NCI-H345 treated with DMSO at 0.1 percent for 48 hours (cell line): Measurements from ENCODE around the gene GLI1.
"Not testable (repeated sequence)": the region's sequence is repeated elsewhere in the genome, so short reads cannot be mapped to it uniquely, and the experiment has no call there.

Experiments used
- DNase-seq: peaks from one replicate; lab custom pipeline; 2025; ENCODE audit not compliant: unreplicated experiment; lab: John Stamatoyannopoulos, UW

GLI1 gene

DNA sequence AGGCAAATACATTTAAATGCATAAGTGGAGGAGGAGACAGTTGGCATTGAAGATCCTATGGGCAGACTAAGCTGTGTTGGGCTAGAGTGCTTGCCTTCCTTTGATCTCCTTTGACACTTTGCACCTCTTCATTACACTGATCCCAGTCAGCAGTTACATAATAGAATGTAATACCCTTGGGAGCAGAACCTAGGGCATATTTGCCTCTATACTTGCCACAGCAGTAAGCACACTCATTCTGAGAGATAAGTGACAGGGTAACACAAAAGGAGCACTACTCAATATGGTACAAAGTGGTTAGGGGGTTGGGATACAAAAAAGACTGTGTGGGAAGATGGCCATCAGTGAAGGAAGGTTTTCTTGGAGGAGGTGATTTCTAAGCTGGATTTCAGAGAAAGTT lies 37.2 kb downstream of the GLI1 start:
- DNase-seq: no peak

DNA sequence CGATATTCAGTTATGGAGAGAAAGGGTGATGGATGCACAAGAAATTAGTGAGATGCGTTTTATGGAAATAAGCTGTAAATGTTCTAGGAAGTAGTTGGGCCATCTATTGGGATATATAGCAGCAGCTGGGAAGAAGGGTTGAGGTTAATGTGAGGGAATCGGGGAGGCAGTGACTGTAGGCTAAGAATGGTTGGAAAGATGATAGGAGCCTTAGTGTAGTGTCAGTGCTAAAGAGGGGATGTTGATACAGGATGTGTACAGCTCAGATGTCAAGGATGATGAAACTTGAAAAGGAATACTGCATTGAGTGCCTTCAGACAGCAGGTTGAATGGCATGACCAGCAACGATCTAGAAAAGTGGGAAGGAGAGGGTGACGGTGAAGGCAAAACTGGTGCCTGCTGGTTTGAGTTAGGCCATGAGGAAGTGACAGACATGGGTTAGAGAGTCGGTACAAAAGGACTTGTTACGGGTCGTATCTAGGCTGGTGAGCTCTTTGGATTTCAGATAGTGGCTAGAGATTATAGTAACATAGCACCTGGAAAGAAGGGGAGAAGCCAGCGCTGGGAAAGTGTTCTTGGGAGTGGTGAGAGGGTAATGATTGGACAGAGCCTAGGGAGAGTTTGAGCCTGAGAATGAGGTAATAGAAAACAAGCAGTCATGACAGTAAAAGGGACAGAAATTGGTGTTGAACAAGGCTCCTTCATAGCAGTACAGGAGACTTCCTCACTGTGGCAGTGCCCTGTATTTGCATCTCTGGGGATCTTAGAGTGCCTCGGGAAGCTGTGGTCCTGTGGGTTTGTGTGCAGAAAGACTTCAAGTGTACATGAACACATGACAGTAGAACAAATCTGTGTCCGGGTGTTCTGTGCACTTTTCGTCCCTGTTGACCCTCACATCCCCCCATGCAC lies 37.9 kb downstream of the GLI1 start:
- DNase-seq: no peak

DNA sequence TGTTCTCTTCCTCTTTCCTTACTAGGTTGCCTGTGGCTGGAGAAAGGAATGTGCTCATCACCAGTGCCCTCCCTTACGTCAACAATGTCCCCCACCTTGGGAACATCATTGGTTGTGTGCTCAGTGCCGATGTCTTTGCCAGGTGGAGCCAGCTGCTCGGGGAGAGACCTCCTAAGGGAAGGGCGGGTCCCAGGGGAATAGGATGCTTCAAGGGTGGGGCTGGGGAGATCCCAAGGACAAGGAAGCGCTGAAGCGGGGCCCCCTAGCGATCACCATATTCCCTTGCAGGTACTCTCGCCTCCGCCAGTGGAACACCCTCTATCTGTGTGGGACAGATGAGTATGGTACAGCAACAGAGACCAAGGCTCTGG lies 38.5 kb downstream of the GLI1 start:
- no peak for DNase-seq

DNA sequence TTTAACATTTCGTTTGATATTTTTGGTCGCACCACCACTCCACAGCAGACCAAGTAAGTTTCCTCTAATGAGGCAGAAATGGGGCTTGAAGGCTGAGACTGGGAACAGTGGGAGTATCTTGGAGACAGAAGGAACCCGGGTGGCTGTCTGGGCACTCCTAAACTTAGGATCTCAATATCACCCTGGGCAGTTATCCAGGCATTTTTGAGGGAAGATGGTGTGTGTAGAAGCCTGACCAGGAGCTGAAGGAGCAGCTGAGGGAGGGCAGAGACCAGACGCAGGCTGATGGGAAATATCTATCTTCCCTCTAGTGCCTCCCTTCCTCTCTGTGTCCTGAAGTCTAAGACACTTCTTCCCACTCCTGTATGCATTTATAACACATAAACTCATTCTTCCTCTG lies 39.0 kb downstream of the GLI1 start:
- DNase-seq: no peak

DNA sequence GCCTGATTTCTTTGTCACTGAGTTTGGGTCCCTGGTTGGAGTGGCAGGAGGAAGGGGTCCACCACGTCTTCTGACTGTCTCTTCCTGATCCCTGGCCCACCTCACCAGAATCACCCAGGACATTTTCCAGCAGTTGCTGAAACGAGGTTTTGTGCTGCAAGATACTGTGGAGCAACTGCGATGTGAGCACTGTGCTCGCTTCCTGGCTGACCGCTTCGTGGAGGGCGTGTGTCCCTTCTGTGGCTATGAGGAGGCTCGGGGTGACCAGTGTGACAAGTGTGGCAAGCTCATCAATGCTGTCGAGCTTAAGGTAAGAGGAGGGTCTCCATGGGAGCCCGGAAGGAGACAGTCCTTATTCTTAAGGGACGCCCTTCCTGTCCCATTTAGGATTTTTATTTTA lies 40.6 kb downstream of the GLI1 start:
- no peak for DNase-seq

DNA sequence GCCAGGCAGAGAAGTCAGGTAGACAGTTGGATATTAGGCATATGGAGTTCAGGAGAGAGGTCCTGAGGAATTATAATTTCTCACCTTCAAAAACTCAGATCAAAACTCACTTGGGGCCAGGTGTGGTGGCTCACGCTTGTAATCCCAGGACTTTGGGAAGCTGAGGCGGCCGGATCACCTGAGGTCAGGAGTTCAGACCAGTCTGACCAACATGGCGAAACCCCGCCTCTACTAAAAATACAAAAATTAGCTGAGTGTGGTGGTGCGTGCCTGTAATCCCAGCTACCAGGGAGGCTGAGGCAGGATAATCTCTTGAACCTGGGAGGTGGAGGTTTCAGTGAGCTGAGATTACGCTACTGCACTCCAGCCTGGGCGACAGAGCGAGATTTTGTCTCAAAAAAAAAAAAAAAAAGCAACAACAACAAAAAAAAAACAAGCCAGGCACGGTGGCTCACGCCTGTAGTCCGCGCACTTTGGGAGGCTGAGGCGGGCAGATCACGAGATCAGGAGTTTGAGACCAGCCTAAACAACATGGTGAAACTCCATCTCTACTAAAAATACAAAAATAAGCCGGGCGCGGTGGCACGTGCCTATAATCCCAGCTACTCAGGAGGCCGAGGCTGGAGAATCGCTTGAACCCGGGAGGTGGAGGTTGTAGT lies 42.9 kb downstream of the GLI1 start:
- not testable (repeated sequence) for DNase-seq

DNA sequence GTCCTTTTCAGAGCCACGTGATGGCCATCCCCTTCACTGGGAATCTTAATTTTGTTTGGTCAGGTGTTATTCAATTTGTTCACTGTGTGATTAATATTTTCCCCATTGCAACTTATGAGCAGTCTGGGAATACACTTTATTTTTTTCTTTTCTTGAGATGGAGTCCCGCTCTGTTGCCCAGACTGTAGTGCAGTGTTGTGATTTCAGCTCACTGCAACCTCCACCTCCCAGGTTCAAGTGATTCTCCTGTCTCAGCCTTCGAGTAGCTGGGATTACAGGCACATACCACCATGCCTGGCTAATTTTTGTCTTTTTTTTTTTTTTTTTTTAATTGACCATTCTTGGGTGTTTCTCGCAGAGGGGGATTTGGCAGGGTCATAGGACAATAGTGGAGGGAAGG lies 47.0 kb downstream of the GLI1 start:
- not testable (repeated sequence) for DNase-seq

DNA sequence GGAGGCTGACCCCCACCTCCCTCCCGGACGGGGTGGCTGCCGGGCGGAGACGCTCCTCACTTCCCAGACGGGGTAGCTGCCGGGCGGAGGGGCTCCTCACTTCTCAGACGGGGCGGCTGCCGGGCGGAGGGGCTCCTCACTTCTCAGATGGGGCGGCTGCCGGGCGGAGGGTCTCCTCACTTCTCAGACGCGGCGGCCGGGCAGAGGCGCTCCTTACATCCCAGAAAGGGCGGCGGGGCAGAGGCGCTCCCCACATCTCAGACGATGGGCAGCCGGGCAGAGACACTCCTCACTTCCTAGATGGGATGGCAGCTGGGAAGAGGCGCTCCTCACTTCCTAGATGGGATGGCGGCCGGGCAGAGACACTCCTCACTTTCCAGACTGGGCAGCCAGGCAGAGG lies 48.2 kb downstream of the GLI1 start:
- DNase-seq: not testable (repeated sequence)

DNA sequence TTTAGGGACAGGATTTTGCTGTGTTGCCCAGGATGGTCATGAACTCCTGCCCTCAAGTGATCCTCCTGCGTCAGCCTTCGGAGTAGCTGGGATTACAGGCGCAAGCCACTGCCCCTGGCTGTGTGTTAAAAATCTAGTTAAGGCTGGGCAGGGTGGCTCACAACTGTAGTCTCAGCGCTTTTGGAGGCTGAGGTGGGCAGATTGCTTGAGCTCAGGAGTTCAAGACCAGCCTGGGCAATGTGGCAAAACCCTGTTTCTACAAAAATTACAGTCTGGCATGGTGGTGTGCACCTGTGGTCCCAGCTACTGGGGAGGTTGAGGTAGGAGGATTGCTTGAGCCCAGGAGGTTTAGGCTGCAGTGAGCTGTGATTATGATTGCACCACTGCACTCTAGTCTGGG lies 51.6 kb downstream of the GLI1 start:
- no peak for DNase-seq

DNA sequence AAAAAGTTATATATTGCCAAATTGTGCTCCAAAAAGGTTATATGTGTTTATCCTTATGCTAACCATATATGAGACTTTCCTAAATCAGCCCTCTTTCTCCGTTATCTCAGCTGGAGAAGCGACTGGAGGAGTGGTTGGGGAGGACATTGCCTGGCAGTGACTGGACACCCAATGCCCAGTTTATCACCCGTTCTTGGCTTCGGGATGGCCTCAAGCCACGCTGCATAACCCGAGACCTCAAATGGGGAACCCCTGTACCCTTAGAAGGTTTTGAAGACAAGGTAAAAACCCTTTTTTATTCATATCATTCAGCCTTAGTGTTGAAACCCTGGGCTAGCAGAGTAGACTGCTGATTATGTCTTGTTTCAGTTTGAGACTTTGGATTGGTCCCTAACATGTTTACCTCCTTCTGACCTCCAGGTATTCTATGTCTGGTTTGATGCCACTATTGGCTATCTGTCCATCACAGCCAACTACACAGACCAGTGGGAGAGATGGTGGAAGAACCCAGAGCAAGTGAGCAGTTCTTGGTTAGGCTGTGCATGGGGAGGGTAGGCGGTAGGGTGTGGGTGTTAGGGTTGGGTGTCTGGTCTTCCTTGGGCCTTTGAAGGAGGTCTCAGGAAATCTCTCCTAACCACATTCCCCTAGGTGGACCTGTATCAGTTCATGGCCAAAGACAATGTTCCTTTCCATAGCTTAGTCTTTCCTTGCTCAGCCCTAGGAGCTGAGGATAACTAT lies 52.2 kb downstream of the GLI1 start:
- no peak for DNase-seq

DNA sequence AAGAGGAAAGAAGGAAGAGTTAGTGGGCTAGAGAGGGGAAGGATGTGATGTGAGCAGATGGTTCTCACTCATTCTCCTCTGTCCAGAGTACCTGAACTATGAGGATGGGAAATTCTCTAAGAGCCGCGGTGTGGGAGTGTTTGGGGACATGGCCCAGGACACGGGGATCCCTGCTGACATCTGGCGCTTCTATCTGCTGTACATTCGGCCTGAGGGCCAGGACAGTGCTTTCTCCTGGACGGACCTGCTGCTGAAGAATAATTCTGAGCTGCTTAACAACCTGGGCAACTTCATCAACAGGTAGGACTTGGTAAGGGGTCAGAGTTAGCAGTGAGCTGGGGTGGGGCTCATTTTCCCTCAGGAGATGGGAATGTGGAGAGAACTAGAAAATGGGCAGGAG lies 53.1 kb downstream of the GLI1 start:
- no peak for DNase-seq

DNA sequence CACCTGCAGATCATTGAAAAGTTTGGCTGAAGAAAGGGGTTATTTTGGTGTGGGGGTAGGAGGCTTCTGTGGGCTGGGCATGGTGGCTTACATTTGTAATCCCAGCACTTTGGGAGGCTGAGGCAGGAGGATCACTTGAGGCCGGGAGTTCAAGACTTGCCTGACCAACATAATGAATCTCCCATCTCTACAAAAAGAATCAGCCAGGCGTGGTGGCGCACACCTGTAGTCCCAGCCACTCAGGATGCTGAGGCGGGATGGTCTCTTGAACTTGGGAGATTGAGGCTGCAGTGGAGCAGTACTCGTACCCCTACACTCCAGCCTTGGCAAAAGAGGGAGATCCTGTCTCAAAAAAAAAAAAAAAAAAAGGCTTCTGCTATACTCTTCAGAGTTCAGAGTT lies 53.7 kb downstream of the GLI1 start:
- DNase-seq: no peak

DNA sequence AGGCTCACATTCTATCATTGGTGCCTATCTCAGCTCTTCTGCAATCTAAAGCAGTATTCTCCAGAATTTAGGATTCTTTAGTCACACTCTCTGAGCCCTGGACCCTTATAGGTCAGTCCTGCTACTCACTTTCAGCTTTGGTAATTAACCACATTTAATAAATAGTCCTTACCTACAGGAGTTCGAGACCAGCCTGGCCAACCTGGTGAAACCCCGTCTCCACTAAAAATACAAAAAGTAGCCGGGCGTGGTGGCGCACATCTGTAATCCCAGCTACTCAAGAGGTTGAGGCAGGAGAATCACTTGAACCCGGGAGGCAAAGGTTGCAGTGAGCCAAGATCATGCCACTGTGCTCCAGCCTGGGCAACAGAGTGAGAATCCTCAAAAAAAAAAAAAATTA lies 54.1 kb downstream of the GLI1 start:
- not testable (repeated sequence) for DNase-seq

DNA sequence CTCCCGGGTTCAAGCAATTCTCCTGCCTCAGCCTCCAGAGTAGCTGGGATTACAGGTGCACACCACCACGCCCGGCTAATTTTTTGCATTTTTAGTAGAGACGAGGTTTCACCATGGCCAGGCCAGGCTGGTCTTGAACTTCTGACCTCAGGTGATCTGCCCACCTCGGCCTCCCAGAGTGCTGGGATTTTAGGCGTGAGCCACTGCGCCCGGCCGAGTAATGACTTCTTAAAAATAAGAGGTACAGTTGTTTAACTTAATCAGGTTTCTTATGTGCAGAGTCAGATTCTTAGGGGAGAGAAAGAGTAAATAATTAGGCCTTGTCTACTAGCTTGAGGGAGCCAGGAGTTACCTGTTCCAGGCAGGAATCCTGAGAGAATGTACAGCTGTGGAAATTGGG lies 54.7 kb downstream of the GLI1 start:
- DNase-seq: not testable (repeated sequence)

DNA sequence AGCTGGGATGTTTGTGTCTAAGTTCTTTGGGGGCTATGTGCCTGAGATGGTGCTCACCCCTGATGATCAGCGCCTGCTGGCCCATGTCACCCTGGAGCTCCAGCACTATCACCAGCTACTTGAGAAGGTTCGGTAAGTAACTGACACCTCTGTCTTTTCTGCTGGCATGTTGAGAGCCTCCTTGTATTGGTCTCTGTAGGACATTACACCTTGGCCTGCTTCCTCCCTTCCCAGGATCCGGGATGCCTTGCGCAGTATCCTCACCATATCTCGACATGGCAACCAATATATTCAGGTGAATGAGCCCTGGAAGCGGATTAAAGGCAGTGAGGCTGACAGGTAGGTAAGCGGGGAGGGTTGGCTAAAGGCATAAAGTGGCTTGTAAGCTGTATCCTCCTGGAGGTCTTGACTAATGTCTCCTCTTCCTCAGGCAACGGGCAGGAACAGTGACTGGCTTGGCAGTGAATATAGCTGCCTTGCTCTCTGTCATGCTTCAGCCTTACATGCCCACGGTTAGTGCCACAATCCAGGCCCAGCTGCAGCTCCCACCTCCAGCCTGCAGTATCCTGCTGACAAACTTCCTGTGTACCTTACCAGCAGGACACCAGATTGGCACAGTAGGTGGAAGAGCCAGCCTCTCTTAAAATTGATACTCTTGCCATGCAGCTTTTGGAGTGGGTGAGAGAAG lies 55.3 kb downstream of the GLI1 start:
- DNase-seq: peak; percentile 66

DNA sequence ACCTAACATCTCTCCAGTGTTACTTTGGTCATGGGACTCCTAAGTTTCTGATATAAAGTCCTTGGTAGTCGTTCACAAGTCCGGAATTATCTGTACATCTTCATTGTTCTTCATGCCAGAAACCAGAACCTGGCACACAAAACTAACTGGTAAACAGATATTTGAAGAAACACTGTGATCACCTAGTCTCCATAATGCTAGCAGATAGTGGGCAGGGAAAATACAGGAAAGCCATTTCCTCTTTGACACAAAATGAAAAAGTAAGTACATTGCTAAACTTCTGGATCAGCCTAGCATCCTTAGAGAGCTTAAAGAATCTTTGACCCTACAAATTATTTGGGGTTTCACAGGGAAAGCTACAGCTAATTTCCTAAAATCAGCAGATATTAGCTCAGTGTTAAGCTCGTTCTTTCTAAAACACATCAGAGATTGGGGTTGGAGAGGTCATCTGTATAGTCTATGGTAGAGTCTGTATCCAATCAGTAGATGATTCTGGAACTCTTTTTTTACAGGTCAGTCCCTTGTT lies 55.9 kb downstream of the GLI1 start:
- DNase-seq: no peak

DNA sequence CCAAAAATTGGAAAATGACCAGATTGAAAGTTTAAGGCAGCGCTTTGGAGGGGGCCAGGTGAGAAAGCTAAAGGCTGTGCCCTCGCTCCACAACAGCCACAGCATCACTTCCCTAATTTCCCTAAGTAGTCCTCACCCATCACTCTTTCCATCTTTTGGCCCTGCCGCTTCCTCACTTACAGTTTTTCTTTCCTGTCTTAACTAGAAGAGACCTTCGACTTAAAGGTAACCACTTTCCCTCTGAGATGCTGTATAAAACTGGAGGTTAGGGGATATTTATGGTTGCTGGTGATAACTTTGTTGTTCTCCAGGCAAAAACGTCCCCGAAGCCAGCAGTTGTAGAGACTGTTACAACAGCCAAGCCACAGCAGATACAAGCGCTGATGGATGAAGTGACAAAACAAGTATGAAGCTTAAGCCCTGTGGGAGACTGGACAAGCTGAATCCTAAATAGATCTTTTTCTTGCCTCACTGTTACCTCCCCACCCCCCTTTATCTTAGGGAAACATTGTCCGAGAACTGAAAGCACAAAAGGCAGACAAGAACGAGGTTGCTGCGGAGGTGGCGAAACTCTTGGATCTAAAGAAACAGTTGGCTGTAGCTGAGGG lies 56.5 kb downstream of the GLI1 start:
- DNase-seq: no peak

DNA sequence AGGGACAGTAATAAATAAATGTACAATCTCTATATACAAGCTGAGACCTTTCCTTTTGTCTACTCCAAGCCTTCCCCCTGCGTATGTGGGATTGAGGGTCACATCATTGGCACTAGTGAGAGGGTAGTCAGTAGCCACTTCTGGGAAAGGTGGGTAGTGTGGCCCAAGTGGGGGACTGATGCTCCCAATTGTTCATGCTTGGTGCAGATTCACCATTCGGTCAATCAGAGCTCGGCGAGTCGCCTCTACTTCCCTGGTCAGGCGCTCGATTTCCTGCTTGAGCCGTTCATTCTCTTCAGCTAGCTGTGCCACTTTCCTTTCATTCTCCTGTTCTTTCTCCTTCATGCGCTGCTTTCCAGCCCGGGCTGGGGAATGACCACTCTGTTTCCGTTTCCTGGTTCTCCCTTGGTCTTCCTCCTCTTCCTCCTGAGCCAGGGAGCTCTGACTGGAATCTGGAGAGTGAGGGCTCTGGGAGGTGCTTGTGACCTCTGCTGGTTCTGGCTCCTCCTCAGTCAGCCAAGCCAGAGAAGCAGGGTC lies 57.1 kb downstream of the GLI1 start:
- no peak for DNase-seq

DNA sequence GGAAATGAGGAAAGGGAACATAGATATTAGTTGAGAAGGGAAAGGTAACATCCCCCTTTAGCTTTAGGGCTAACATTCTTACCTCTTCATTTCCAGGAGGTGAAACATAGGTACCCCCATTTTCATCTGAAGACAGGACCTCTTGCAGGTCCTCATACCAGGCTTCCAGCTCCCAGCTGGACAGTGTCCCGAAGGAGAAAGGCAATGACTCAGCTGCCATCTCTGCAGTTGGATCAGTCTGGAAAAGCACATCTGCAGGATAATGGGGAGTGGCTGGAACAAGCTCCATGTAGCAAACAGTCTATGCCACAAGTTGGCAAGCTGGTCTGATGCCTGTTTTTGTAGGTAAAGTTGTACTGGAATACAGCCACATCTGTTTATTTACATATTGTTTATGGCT lies 57.6 kb downstream of the GLI1 start:
- no peak for DNase-seq

DNA sequence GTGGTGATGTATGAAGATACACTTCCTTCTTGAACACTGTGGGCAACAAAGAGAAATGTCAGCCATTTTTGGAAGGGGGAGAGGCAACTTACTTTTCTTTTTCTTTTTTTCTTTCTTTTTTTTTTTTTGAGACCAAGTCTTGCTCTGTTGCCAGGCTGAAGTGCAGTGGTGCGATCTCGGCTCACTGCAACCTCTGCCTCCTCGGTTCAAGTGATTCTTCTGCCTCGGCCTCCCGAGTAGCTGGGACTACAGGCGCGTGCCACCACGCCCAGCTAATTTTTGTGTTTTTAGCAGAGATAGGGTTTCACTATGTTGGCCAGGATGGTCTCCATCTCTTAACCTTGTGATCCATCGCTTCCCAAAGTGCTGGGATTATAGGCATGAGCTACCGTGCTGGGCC lies 58.1 kb downstream of the GLI1 start:
- DNase-seq: not testable (repeated sequence)
